Neural progenitor cell (in vitro differentiated cells): ENCODE measurements around the gene IL20RA. TPM values are rescaled to one million over a fixed set of nuclear protein-coding genes. Genes with fewer than 3 reads are reported as not detected.

ENCODE experiments used
- DNase-seq: peaks from one replicate; pipeline ENCODE4 v3.0.0-alpha.2; 2016; ENCODE audit warnings: low spot score
- H2AFZ ChIP-seq: fragments of 200-600 bp; sonication (generic); replicated peaks from 2 replicates; pipeline ENCODE4 v1.6.1; 2016; ENCODE audit warnings: antibody characterized with exemption
- H3F3A ChIP-seq: fragments of 200-600 bp; sonication (generic); 2 replicates; pipeline ENCODE4 v1.6.1; 2016; ENCODE audit warnings: antibody characterized with exemption, low read depth
- H3K27ac ChIP-seq: fragments of 200-600 bp; sonication (generic); 2 replicates; pipeline ENCODE4 v1.5.1; 2016; ENCODE audit warnings: mild to moderate bottlenecking
- H3K27me3 ChIP-seq: fragments of 200-600 bp; sonication (generic); 2 replicates; pipeline ENCODE4 v1.6.1; 2016; ENCODE audit warnings: mild to moderate bottlenecking, moderate library complexity
- H3K36me3 ChIP-seq: fragments of 200-600 bp; sonication (generic); 2 replicates; pipeline ENCODE4 v1.5.1; 2016
- H3K4me1 ChIP-seq: fragments of 200-600 bp; sonication (generic); 2 replicates; pipeline ENCODE4 v1.6.1; 2016; ENCODE audit warnings: mixed run types
- H3K4me2 ChIP-seq: fragments of 200-600 bp; sonication (generic); 2 replicates; pipeline ENCODE4 v1.6.1; 2016
- H3K4me3 ChIP-seq: fragments of 200-600 bp; sonication (generic); 2 replicates; pipeline ENCODE4 v1.5.1; 2016
- H3K79me2 ChIP-seq: fragments of 200-600 bp; sonication (generic); 2 replicates; pipeline ENCODE4 v1.6.1; 2016; ENCODE audit warnings: low read depth
- H3K9ac ChIP-seq: fragments of 200-600 bp; sonication (generic); 2 replicates; pipeline ENCODE4 v1.6.1; 2016
- H3K9me3 ChIP-seq: fragments of 200-600 bp; sonication (generic); 2 replicates; pipeline ENCODE4 v1.5.1; 2016; ENCODE audit warnings: low read depth
- H4K20me1 ChIP-seq: fragments of 200-600 bp; sonication (generic); 2 replicates; pipeline ENCODE4 v1.6.1; 2016; ENCODE audit warnings: low read depth
- H3K27ac Mint-ChIP-seq: 3 replicates; pipeline ENCODE4 v1.8.0; 2021; ENCODE audit warnings: mixed read lengths
- H3K27me3 Mint-ChIP-seq: 2 replicates; pipeline ENCODE4 v1.8.0; 2022; ENCODE audit warnings: low read depth, mild to moderate bottlenecking, inconsistent platforms, moderate library complexity, mixed read lengths; ENCODE audit not compliant: insufficient read depth
- H3K36me3 Mint-ChIP-seq: 3 replicates; pipeline ENCODE4 v1.8.0; 2021; ENCODE audit warnings: mixed read lengths
- H3K4me1 Mint-ChIP-seq: 3 replicates; pipeline ENCODE4 v1.8.0; 2021; ENCODE audit warnings: mixed read lengths
- H3K4me3 Mint-ChIP-seq: 3 replicates; pipeline ENCODE4 v1.8.0; 2021; ENCODE audit warnings: mild to moderate bottlenecking, moderate library complexity, mixed read lengths
- H3K9me3 Mint-ChIP-seq: 3 replicates; pipeline ENCODE4 v1.8.0; 2020; ENCODE audit warnings: mixed read lengths
- EZH2 ChIP-seq: fragments of 200-600 bp; sonication (generic); IDR thresholded peaks from 2 replicates; pipeline ENCODE4 v1.6.1; 2017; ENCODE audit warnings: antibody characterized with exemption, mild to moderate bottlenecking, moderate library complexity
- EZH2phosphoT487 ChIP-seq: fragments of 200-600 bp; sonication (generic); IDR thresholded peaks from 2 replicates; pipeline ENCODE4 v1.6.1; 2017; ENCODE audit warnings: antibody characterized with exemption
- total RNA-seq: library from RNA; depleted of rRNA; stranded (reverse); fragments of >200 nt; gene quantifications from 2 replicates; pipeline ENCODE4 v1.2.3, GENCODE V29; 2015; ENCODE audit warnings: low replicate concordance
- TF ChIP-seq, protein P1 (sequence below): fragments of 200-600 bp; sonication (generic); IDR thresholded peaks from 2 replicates; pipeline ENCODE4 v1.5.1; 2017; ENCODE audit warnings: antibody characterized with exemption, mild to moderate bottlenecking

Gene IL20RA
- total RNA-seq, 1 donor from 2014 or later: not detected

- Histone ChIP-seq H3K9me3 (no peaks in the 10 kb centered on the region), H4K20me1 (no peaks in the 10 kb centered on the region), H3K36me3 (no peaks in the 10 kb centered on the region), H3K4me3 (no peak overlapping the region), H3K79me2 (no peaks in the 10 kb centered on the region), H3F3A (no peaks in the 10 kb centered on the region), H3K4me2 (no peak overlapping the region), H3K4me1 (no peaks in the 10 kb centered on the region), H3K9ac (no peak overlapping the region), H3K27me3 (peaks cover 9% of the 10 kb centered on the region), H3K27ac (no peak overlapping the region), H2AFZ (no peak overlapping the region)
- TF ChIP-seq, protein P1, sequence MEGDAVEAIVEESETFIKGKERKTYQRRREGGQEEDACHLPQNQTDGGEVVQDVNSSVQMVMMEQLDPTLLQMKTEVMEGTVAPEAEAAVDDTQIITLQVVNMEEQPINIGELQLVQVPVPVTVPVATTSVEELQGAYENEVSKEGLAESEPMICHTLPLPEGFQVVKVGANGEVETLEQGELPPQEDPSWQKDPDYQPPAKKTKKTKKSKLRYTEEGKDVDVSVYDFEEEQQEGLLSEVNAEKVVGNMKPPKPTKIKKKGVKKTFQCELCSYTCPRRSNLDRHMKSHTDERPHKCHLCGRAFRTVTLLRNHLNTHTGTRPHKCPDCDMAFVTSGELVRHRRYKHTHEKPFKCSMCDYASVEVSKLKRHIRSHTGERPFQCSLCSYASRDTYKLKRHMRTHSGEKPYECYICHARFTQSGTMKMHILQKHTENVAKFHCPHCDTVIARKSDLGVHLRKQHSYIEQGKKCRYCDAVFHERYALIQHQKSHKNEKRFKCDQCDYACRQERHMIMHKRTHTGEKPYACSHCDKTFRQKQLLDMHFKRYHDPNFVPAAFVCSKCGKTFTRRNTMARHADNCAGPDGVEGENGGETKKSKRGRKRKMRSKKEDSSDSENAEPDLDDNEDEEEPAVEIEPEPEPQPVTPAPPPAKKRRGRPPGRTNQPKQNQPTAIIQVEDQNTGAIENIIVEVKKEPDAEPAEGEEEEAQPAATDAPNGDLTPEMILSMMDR: no peak
- TF ChIP-seq EZH2phosphoT487 (no peak), EZH2 (no peak)
- Mint-ChIP-seq H3K4me1 (peaks cover 11% of the 10 kb centered on the region), H3K27ac (no peak overlapping the region), H3K9me3 (no peaks in the 10 kb centered on the region), H3K27me3 (peaks cover 7% of the 10 kb centered on the region), H3K4me3 (no peak overlapping the region), H3K36me3 (no peaks in the 10 kb centered on the region)
- no peak for DNase-seq
Measured at GRCh38 chr6:137006056-137006455, 38.7 kb downstream of the IL20RA start.

DNA sequence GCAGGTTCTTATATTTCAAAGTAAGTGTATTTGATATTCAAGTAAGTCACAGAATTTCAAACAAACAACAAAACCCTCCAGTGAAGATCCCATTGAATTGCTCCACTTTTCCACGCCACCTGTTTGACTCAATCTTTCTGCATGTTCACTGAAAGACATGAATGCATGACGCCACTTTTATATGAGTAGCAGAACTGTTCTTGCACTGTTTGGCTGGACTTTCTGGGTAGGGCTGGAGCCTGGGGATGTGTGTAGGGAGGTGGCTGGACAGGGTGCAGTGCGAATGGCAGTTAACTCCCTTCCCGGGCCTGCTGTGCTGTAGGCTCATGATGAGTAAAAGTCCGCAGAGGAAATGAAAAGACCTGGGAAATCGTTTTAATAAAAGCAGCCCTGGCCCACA is 39.7 kb downstream of the IL20RA start:
- H3K4me3 ChIP-seq: no peak overlapping the region
- no peak overlapping the region for H3K9ac ChIP-seq
- H3K36me3 ChIP-seq: no peaks in the 10 kb centered on the region
- Mint-ChIP-seq H3K4me3 (no peak overlapping the region), H3K9me3 (no peaks in the 10 kb centered on the region), H3K36me3 (no peaks in the 10 kb centered on the region), H3K27ac (no peak overlapping the region), H3K27me3 (peaks cover 7% of the 10 kb centered on the region), H3K4me1 (peaks cover 12% of the 10 kb centered on the region)
- H3F3A ChIP-seq: no peaks in the 10 kb centered on the region
- no peak overlapping the region for H2AFZ ChIP-seq
- H3K4me2 ChIP-seq: no peak overlapping the region
- H3K9me3 ChIP-seq: no peaks in the 10 kb centered on the region
- H3K4me1 ChIP-seq: no peaks in the 10 kb centered on the region
- no peak overlapping the region for H3K27ac ChIP-seq
- no peak for TF ChIP-seq EZH2phosphoT487
- H4K20me1 ChIP-seq: no peaks in the 10 kb centered on the region
- peaks cover 9% of the 10 kb centered on the region for H3K27me3 ChIP-seq
- no peaks in the 10 kb centered on the region for H3K79me2 ChIP-seq
- no peak for DNase-seq

- Mint-ChIP-seq H3K4me1 (peaks cover 12% of the 10 kb centered on the region), H3K4me3 (no peak overlapping the region), H3K36me3 (no peaks in the 10 kb centered on the region), H3K9me3 (no peaks in the 10 kb centered on the region), H3K27ac (no peak overlapping the region), H3K27me3 (peaks cover 4% of the 10 kb centered on the region)
- Histone ChIP-seq H3K9me3 (no peaks in the 10 kb centered on the region), H3K27me3 (peaks cover 9% of the 10 kb centered on the region), H3K27ac (no peak overlapping the region), H3F3A (no peaks in the 10 kb centered on the region), H3K4me1 (no peaks in the 10 kb centered on the region), H4K20me1 (no peaks in the 10 kb centered on the region), H3K79me2 (no peaks in the 10 kb centered on the region), H3K4me2 (no peak overlapping the region), H3K4me3 (no peak overlapping the region), H3K9ac (no peak overlapping the region), H3K36me3 (no peaks in the 10 kb centered on the region), H2AFZ (peak overlapping the region; percentile 96)
- no peak for TF ChIP-seq EZH2
- TF ChIP-seq EZH2phosphoT487: no peak
- TF ChIP-seq, protein P1: no peak
- no peak for DNase-seq
Measured at GRCh38 chr6:137002505-137002904, 42.3 kb downstream of the IL20RA start.

DNA sequence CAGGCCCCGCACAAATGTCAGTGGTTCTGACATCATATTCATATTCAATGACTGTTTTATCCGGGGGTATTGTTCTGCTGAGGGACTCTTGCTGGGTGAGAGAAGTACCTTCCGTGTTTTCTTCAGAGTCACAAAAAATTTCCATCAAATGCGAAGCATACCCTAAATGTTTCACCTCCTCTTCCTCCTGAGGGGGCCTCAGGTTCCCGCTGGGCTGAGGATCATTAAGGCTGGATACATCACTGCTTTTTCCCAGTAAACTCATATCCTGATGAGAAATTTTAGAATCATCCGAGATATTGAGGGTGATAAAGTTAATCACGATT is 42.8 kb downstream of the IL20RA start:
- no peak overlapping the region for H3K27ac ChIP-seq

More for the DNA sequence above, 42.8 kb downstream of the IL20RA start:
- peaks cover 9% of the 10 kb centered on the region for H3K27me3 ChIP-seq
- Mint-ChIP-seq H3K36me3 (no peaks in the 10 kb centered on the region), H3K27me3 (peaks cover 5% of the 10 kb centered on the region), H3K4me3 (no peak overlapping the region), H3K9me3 (no peaks in the 10 kb centered on the region), H3K27ac (no peak overlapping the region), H3K4me1 (peaks cover 12% of the 10 kb centered on the region)
- H4K20me1 ChIP-seq: no peaks in the 10 kb centered on the region
- H3K9ac ChIP-seq: no peak overlapping the region
- H3K4me1 ChIP-seq: no peaks in the 10 kb centered on the region
- H3K4me3 ChIP-seq: no peak overlapping the region
- H3K9me3 ChIP-seq: no peaks in the 10 kb centered on the region
- H3K4me2 ChIP-seq: peak overlapping the region; percentile 41
- TF ChIP-seq EZH2: no peak
- TF ChIP-seq, protein P1: no peak
- TF ChIP-seq EZH2phosphoT487: no peak
- no peaks in the 10 kb centered on the region for H3K79me2 ChIP-seq
- no peaks in the 10 kb centered on the region for H3K36me3 ChIP-seq
- no peak for DNase-seq
- H2AFZ ChIP-seq: peak overlapping the region; percentile 96
- no peaks in the 10 kb centered on the region for H3F3A ChIP-seq
